SKM-1 treated with dmso at 0.1 percent for 144 hours (cell line): Measurements from ENCODE around the gene SLC13A3.

Source experiments
- DNase-seq: peaks from one replicate; lab custom pipeline; 2025; ENCODE audit not compliant: unreplicated experiment; lab: John Stamatoyannopoulos, UW

SLC13A3 gene

GRCh38 chr20:46545077-46545826, 106.0 kb downstream of the SLC13A3 start:
- peak; percentile 98 for DNase-seq

- no peak for DNase-seq
Observed at GRCh38 chr20:46544576-46544975, 106.7 kb downstream of the SLC13A3 start.

DNA sequence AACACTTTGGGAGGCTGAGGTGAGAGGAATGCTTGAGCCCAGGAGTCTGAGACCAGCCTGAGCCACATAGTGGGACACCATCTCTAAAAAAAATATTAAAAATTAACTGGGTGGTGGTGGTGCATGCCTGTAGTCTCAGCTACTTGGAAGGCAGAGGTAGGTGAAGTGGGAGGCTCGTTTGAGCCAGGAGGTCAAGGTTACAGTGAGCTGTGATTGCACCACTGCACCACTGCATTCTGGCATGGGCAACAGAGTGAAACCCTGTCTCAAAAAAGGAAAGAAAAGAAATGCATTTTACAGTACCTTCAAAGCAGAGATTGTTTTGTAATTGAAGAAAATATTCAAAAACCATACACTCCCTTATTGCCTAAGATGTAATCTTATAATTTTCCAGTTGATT, 107.3 kb downstream of the SLC13A3 start:
- no peak for DNase-seq

GRCh38 chr20:46543033-46543432, 108.2 kb downstream of the SLC13A3 start:
- DNase-seq, result no peak

DNA sequence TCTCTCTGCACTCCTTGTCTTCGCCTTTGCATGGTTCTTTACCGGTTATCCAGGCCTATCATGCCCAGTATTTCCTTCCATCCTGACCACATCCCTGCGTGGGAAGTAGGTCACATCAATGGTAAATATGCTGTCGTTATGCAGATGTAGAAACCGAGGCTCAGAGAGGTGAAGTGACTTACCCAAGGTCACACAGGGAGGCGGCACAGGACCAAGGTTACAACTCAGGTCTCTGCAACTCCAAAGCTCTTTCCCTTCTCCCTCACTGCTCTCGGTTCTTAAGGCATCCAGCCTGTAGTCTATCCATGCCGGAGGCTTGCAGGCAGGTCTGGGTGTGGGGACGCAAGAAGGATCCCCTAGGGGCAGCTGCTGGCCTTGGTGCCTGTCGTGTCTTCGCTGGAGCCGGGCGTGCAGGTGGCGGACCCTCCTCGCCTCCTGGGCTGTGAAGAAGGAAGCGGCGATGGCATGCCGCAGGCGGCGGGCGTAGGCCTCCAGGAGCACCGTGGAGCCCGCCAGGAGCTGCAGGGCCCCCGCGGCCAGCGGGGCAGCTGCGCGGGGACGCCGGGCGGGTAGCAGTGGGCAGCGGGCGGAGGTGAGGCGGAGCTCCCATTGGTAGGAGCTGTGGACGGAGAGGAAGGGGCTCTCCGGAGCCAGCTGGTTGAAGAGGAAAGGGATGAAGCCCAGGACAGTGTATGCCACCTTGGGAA, 109.9 kb downstream of the SLC13A3 start:
- DNase-seq, result no peak

DNA sequence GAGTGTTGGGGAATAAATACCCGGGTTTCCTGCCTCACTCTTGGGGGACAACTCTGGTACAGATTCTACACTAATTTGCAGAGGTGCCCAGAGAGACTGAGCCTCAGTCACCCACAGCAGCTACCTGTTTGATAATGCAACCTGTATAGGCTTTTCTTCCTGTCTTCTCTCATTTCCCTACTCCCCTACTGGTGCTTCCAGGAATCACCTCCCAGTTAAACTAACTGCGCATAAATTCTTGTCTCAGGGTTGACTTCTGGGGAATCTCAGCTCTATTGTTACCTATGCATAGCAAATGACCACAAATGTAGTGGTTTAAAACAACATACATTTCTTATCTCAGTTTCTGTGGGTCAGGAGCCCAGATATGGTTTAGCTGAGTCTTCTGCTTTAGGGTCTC, 112.1 kb downstream of the SLC13A3 start:
- DNase-seq, result no peak

DNA sequence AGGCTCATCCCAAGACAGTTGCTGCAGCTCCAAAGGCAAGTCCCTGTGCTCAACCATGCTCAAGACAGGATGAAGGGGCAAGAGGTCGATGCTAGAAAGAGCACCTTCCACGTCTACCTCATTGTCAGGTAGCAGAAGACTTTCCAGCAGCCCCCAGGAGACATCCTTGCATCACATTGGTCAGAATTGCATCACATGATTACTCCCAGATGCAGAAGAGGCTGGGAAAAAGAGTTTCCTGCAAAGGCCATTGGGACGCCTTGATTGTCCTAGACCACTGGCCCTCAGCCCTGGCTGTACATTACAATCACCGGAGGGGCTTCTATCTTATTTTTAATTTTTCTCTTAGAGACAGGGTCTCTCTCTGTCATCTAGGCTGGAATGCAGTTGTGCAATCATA, 120.6 kb downstream of the SLC13A3 start:
- no peak for DNase-seq

GRCh38 chr20:46523696-46524328, 127.4 kb downstream of the SLC13A3 start:
- no peak for DNase-seq

DNA sequence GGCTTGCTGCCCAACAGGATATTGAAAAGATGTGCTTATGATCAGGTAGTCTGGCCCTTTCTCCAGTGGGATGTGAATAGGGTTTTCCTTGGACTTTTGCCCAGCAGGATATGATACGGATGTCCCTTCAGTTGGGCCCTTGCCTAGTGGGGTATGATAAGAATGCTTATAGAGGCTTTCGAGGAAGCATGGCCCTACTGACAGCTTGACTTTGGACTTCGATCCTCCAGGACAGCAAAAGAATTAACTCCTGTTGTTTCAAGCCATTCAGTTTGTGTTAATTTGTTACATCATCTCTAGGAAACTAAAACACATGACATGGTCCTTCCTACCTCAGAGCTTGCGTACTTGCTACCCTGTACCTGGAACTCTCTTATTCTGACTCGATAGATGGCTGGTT, 128.2 kb downstream of the SLC13A3 start:
- no peak for DNase-seq

- DNase-seq, result peak; percentile 61
Observed at GRCh38 chr20:46520976-46521579, 130.2 kb downstream of the SLC13A3 start.

GRCh38 chr20:46520540-46520939, 130.7 kb downstream of the SLC13A3 start:
- DNase-seq, result no peak

DNA sequence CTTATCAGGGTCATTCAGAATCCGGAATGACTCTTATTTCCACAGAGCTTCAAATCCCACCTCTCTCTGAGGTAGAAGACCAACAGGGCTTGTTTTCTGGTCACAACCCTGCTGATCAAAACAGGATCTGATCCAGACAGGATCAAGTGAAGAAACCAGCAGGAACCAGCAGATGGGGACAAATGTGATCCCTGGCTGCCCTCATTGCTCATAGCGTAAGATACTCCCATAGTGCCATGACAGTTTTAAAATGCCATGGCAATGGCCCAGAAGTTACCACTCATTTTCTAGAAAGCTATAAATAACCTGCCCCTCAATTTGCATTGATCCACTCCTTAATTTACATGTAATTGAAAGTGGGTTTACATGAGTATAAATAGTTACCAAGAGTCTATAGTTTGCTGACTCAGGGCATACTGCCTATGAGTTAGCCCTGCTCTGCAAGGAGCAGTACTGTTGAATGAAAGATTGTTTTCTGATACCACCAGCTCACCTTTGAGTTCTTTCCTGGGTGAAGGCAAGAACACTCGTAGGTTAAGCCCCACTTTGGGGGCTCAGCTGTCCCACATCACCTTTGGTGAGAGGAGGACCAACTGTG, 131.7 kb downstream of the SLC13A3 start:
- no peak for DNase-seq

GRCh38 chr20:46512943-46513844, 138.1 kb downstream of the SLC13A3 start, which contains the start of gene ZNF334:
Gene ZNF334 (minus strand): TSS chr20:46513559. CDS start chr20:46512102, 1,457 bp downstream.
- no peak for DNase-seq

DNA sequence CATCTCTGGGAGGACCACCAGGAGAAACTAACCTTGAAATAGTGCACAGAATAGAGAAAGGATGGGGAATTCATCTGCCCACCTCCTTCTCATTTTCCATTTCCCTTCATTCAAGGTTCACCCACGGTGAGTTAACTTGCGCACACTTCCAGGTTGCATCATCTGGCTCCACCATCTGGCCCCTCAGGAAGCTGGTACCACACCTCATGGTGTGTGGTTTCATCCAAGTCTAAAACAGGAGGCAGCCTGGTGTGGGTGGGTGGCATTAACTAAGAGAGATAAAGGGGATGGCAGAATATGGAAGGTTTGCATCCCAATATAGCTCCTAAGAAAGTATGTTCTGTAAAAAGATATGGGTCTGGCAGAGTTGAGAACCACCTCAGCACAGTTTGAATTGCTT, 141.7 kb downstream of the SLC13A3 start:
- DNase-seq, result no peak
